Stomach smooth muscle (tissue), 2 donors: Measurements from ENCODE around the gene AGPAT4.

ENCODE experiments used
- H3K27ac ChIP-seq: one replicate; pipeline ENCODE4 v1.7.0; 2013; ENCODE audit warnings: mild to moderate bottlenecking, low read length, inconsistent platforms
- H3K27me3 ChIP-seq, 2 donors: one replicate each; pipeline ENCODE4 v1.7.0; 2013; ENCODE audit warnings: low read length in 2 of 2; ENCODE audit not compliant: insufficient read depth in 2 of 2, control insufficient read depth in 1 of 2
- H3K36me3 ChIP-seq, 2 donors: one replicate each; pipeline ENCODE4 v1.7.0; 2013; ENCODE audit warnings: low read length in 2 of 2; ENCODE audit not compliant: control insufficient read depth in 2 of 2, insufficient read depth in 2 of 2
- H3K4me1 ChIP-seq: one replicate; pipeline ENCODE4 v1.7.0; 2013; ENCODE audit warnings: low read length; ENCODE audit not compliant: control insufficient read depth, insufficient read depth
- H3K4me3 ChIP-seq, 2 donors: one replicate each; pipeline ENCODE4 v1.7.0; 2013; ENCODE audit warnings: low read length in 2 of 2
- H3K9ac ChIP-seq, 2 donors: one replicate each; pipeline ENCODE4 v1.7.0; 2013; ENCODE audit warnings: low read length in 2 of 2, mild to moderate bottlenecking in 1 of 2
- H3K9me3 ChIP-seq, 2 donors: one replicate each; pipeline ENCODE4 v1.7.0; 2013; ENCODE audit warnings: low read length in 2 of 2; ENCODE audit not compliant: control insufficient read depth in 2 of 2
- donor health status: healthy.
- donor health status: Pancreatic carcinoma.

AGPAT4 gene

DNA sequence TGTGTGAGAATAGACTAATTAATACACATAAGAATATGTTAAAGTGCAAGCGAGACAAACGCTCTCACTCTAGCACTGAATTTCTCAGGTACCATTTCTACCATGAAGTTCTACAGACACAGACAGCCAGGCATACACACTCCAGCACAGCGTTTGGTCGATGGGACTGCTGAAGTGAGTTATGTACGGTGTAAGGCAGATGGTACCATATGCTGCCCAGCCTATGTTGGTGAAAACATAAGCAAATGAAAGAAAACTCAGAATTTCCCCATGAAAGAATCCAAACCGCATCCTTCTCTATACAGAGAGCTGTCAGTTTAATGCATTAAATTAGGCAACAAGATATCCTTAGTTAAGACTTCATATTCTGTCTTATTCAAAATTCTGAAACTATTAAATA, 34.9 kb downstream of the AGPAT4 start:
- H3K27ac ChIP-seq: no peak overlapping the region
- H3K9me3 ChIP-seq: no peaks in the 10 kb centered on the region
- H3K27me3 ChIP-seq: no peaks in the 10 kb centered on the region
- no peaks in the 10 kb centered on the region for H3K36me3 ChIP-seq
- no peak overlapping the region for H3K9ac ChIP-seq
- no peak overlapping the region for H3K4me3 ChIP-seq
- peaks cover 15% of the 10 kb centered on the region for H3K4me1 ChIP-seq

DNA sequence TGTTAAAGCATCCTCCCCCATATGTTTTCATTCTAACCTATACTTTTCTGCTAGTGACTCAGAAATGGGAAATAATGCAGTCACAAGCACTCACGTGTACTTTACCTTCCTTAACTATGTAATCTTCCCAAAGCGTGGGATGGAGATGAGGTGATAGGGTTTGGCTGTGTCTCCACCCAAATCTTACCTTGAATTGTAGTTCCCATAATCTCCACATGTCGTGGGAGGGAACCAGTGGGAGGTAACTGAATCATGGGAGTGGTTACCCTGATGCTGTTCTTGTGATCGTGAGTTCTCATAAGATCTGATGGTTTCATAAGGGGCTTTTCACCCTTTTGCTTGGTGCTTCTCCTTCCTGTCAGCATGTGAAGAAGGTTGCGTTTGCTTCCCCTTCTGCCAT, 35.4 kb downstream of the AGPAT4 start:
- H3K4me1 ChIP-seq: peaks cover 16% of the 10 kb centered on the region
- no peaks in the 10 kb centered on the region for H3K9me3 ChIP-seq
- H3K9ac ChIP-seq: no peak overlapping the region
- H3K27ac ChIP-seq: no peak overlapping the region
- no peaks in the 10 kb centered on the region for H3K36me3 ChIP-seq
- H3K4me3 ChIP-seq: no peak overlapping the region
- no peaks in the 10 kb centered on the region for H3K27me3 ChIP-seq

DNA sequence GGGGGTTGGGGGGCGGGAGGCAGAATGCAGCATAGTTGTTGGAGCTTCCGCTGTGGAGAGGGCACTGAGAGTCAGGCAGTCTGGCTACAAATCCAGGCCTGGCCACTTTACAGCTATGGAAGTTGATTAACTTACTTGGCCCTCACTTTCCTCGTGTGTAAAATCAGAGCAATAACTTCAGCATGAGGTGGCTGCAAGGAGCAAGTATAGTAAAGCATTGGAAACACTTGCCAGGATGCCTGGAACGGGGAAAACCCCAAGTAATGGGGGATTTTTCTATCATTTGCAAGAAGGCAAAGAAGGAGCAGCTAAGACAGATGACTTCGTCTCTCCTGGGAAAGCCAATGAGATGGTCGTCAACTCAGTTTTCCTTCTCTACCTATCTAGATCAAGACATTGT, 35.8 kb downstream of the AGPAT4 start:
- Histone ChIP-seq H3K27me3 (no peaks in the 10 kb centered on the region), H3K4me1 (peaks cover 16% of the 10 kb centered on the region), H3K9me3 (no peaks in the 10 kb centered on the region), H3K9ac (no peak overlapping the region), H3K36me3 (no peaks in the 10 kb centered on the region), H3K27ac (no peak overlapping the region), H3K4me3 (no peak overlapping the region)

DNA sequence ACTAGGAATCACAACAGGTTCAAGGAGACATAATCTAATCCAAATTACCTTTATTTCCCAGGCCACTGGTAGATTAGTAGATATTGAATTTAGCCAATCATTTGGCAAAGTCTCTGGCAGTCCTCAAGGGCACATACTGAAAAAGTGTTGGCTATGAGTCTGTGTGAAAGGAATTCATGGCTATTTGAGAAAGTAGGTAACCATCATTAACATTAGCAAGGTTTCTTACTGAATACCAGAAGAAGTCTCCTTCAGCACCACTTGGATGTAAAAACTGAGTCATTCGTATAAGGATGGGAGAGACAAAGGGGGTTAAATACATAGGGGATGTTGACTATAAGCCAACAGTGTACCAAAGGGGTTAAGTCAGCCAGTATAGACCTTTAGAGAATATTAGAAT, 36.7 kb downstream of the AGPAT4 start:
- Histone ChIP-seq H3K36me3 (no peaks in the 10 kb centered on the region), H3K4me3 (no peak overlapping the region), H3K27me3 (no peaks in the 10 kb centered on the region), H3K9me3 (no peaks in the 10 kb centered on the region), H3K27ac (no peak overlapping the region), H3K9ac (no peak overlapping the region), H3K4me1 (peaks cover 16% of the 10 kb centered on the region)

DNA sequence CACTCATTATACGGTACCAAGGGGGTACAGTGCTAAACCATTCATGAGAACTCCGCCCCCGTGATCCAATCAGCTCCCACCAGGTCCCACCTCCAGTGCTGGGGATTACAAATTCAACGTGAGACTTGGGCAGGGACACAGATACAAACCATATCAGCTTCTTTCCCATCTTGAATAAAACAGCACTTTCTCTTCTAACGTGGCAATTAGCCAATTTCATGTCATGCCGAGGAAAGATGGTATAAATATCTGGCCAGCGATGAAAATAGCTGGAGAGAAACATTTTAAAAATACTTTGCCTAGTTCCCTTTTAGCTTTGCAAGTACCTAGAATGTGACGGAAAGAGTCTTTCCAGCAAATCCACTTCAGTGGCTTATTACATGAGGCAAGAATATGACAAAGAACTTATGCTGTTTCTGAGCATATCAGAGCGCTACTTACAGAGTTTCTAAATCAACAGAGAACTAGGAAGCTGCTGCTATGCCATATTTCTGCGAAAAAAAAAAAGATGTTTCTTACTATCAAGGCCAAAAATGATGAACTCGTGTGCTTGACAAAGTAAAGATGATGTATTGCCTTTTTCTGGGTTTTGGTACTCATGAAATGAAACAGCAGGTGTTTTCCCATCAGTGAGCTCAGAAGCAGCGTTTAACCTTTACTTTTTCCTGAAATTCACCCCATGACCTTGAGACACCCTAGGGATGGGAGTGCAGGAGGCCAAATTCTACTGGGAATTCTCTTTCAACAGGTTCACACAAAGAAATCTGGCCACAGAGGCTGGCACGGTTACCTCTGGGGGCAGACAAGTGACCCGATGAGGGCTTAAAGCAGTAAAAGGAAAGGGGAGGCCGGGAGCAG, 37.9 kb downstream of the AGPAT4 start:
- no peak overlapping the region for H3K27ac ChIP-seq
- H3K4me1 ChIP-seq: peaks cover 16% of the 10 kb centered on the region
- H3K9me3 ChIP-seq: no peaks in the 10 kb centered on the region
- no peaks in the 10 kb centered on the region for H3K27me3 ChIP-seq
- H3K36me3 ChIP-seq: peaks cover 2 to 3% of the 10 kb centered on the region in 2 donors
- H3K9ac ChIP-seq: no peak overlapping the region
- H3K4me3 ChIP-seq: no peak overlapping the region

DNA sequence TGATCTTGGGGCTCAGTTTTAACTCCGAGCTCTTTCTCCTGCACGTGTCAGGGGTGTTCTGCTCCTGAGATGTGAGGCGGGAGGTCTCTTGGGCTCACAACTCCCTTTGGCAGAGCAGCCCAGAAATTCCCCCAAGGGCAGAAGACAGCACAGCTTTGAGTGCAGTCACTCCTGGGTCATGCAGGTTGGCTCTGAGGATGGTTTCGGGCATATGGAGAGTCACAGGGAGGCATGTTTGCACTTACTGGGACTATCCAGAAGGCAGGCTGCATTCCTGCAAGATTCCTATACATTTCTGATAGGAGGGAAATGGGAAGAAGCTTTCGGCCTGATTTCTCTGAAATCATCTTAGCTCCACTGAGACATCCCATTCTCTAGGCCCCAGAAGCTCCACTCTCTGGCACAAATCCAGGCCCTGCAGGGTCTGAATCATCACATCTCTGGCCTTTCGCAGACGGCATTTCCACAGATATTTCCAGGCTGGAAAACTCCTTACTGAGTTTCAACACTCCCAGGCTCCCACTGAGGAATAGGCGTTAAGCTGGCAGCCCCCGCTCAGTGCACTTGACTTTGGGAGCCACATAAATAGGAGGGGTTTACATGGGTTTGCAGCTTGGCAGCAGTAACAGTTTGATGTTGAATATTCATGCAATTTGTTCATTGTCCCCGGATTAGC, 39.7 kb downstream of the AGPAT4 start:
- Histone ChIP-seq H3K4me1 (peaks cover 22% of the 10 kb centered on the region), H3K9me3 (no peaks in the 10 kb centered on the region), H3K27ac (peak overlapping the region; percentile 37), H3K9ac (no peak overlapping the region), H3K36me3 (peaks cover 2 to 3% of the 10 kb centered on the region in 2 donors), H3K27me3 (no peaks in the 10 kb centered on the region), H3K4me3 (no peak overlapping the region)

DNA sequence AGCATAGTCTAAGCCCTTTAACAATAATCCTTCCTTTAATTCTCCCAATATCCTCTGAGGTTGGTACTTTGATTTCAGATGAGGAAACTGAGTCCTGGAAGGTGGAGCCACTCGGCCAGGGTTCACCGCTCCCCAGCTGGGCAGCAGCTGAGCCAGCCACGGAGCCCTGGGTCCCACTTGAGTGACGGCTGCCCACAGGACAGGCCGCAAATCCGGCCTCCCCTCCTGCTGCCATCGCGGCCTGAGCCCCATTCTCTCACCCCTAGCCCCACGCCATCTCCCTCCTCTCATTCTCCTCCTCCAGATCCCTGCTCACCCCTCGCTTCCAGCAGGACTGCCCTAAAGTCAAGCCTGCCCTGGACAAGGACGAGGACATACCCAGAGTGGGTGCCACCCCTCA, 41.4 kb downstream of the AGPAT4 start:
- Histone ChIP-seq H3K27ac (no peak overlapping the region), H3K9me3 (no peaks in the 10 kb centered on the region), H3K27me3 (no peaks in the 10 kb centered on the region), H3K36me3 (peaks cover 2 to 3% of the 10 kb centered on the region in 2 donors), H3K4me3 (no peak overlapping the region), H3K9ac (no peak overlapping the region), H3K4me1 (peaks cover 37% of the 10 kb centered on the region)

DNA sequence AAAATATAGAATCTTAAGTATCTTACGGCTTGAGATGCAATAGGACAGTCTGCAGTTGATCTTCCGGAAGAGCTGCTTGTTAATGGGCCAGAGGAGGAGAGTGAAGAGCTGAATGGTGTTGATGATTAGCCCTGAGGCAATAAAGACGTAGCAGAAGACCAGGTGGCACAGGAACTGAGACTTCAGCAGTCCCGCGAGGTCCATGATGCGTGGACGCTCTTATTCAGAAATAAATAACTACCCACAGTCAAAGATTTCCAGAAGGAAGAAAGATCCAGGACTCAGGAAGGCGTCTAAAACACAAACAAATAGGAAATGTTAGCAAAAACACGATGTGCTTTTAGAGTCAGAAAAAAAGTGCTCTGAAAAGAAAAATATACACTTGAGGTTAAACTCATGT, 41.9 kb downstream of the AGPAT4 start:
- no peak overlapping the region for H3K27ac ChIP-seq
- H3K4me1 ChIP-seq: peaks cover 42% of the 10 kb centered on the region

DNA sequence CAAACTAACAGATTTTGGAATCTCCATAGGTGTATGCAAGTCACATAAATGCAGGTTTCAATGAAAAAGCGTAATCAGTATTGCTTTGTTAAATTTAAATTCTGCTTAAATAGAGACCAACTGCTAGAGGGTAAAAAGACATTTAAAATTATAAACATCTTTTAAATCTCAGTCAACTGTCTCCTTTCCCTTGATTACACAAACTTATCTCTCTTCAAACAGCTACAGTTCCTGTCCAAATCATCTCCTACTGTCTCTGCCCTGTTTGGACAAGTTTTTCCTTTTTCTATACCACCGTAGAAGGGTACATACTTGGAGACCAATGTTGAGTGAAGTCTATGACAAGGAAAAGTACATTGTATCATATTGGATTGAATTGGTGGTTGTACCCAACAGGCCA, 43.5 kb downstream of the AGPAT4 start:
- peaks cover 2 to 3% of the 10 kb centered on the region in 2 donors for H3K36me3 ChIP-seq
- H3K27ac ChIP-seq: no peak overlapping the region
- H3K4me1 ChIP-seq: peaks cover 51% of the 10 kb centered on the region
- no peaks in the 10 kb centered on the region for H3K27me3 ChIP-seq
- no peak overlapping the region for H3K9ac ChIP-seq
- H3K9me3 ChIP-seq: no peaks in the 10 kb centered on the region
- no peak overlapping the region for H3K4me3 ChIP-seq

More for the DNA sequence above, 41.9 kb downstream of the AGPAT4 start:
- Histone ChIP-seq H3K9me3 (no peaks in the 10 kb centered on the region), H3K4me3 (no peak overlapping the region), H3K9ac (no peak overlapping the region), H3K27me3 (no peaks in the 10 kb centered on the region), H3K36me3 (peaks cover 2 to 3% of the 10 kb centered on the region in 2 donors)

DNA sequence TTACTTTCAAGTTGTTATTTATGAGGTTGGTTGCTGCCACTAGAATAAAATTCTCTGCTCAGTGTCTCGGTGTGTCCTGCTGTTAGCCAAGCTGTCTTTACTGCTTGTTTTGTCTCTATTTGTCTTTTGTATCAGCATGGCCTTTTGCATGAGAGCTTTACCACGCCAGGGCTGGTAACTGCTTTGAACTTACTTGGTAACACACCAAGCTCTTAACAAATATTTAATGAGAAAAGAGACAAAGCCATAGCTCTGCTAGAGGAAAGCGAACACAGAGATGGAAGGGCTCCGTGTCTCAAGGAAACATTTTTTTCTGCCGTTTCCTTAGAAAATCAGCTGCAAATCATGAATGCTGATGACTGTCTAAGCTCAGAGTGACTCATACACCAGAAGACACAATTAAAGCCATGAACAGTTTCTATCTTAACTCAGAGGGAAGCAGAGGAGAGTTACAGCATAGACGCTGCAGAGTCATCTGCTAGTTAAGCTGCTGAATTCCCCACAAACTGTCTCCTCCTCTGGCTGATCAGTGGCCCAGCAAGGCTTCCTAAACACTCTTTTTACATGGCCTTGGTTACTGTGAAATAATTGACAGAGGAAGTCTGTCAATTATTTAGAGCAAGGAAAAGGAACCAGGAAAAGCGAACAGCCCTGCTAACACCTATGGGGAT, 44.8 kb downstream of the AGPAT4 start:
- H3K27ac ChIP-seq: peak overlapping the region; percentile 75
- peaks cover 43% of the 10 kb centered on the region for H3K4me1 ChIP-seq
- H3K27me3 ChIP-seq: no peaks in the 10 kb centered on the region
- peak overlapping the region; percentile 29 to 48 for H3K9ac ChIP-seq
- no peaks in the 10 kb centered on the region for H3K9me3 ChIP-seq
- peaks cover 2 to 3% of the 10 kb centered on the region in 2 donors for H3K36me3 ChIP-seq
- peak overlapping the region; percentile 18 to 54 for H3K4me3 ChIP-seq
